ENCODE measurements around the gene XPO6. TPM values are rescaled to one million over a fixed set of nuclear protein-coding genes. Genes with fewer than 3 reads are reported as not detected.

The XPO6 gene
- total RNA-seq, 1 donor from 2014 or later, result 72.7 TPM

GRCh38 chr16:28090646-28091377 lies 121.0 kb downstream of the XPO6 start:
- H3K27ac ChIP-seq, result no peak overlapping the region
- no peak for DNase-seq (ENCODE audit: extremely low spot score in 2 of 2)
- no peak for TF ChIP-seq POLR2A (IDR thresholded peaks at IDR 0.05)
- TF ChIP-seq POLR2AphosphoS5 (IDR thresholded peaks at IDR 0.05; ENCODE audit: insufficient read depth in 1 of 2, low read depth in 1 of 2), result no peak
- no peak for TF ChIP-seq CTCF (IDR thresholded peaks at IDR 0.05)

GRCh38 chr16:28089992-28090365 lies 121.8 kb downstream of the XPO6 start:
- Histone ChIP-seq H3K27me3 (no peaks in the 10 kb centered on the region), H3K4me3 (no peak overlapping the region), H3K4me1 (no peaks in the 10 kb centered on the region), H3K27ac (no peak overlapping the region), H3K9me3 (no peaks in the 10 kb centered on the region), H3K36me3 (no peaks in the 10 kb centered on the region)
- DNase-seq (ENCODE audit: extremely low spot score in 2 of 2), result no peak
- intact Hi-C loops (cut with DNase I), result no loop called here
- TF ChIP-seq POLR2AphosphoS5 (IDR thresholded peaks at IDR 0.05; ENCODE audit: insufficient read depth in 1 of 2, low read depth in 1 of 2) (no peak), POLR2A (IDR thresholded peaks at IDR 0.05) (no peak), CTCF (IDR thresholded peaks at IDR 0.05) (no peak)

More at GRCh38 chr16:28090646-28091377, 121.0 kb downstream of the XPO6 start:
- Histone ChIP-seq H3K9me3 (no peaks in the 10 kb centered on the region), H3K27me3 (no peaks in the 10 kb centered on the region), H3K36me3 (no peaks in the 10 kb centered on the region), H3K4me3 (no peak overlapping the region), H3K4me1 (no peaks in the 10 kb centered on the region)
- intact Hi-C loops (cut with DNase I), result no loop called here

GRCh38 chr16:28089205-28089991 lies 122.4 kb downstream of the XPO6 start:
- H3K4me1 ChIP-seq, result no peaks in the 10 kb centered on the region
- no peaks in the 10 kb centered on the region for H3K36me3 ChIP-seq
- TF ChIP-seq CTCF (IDR thresholded peaks at IDR 0.05) (no peak), POLR2A (IDR thresholded peaks at IDR 0.05) (no peak), POLR2AphosphoS5 (IDR thresholded peaks at IDR 0.05; ENCODE audit: insufficient read depth in 1 of 2, low read depth in 1 of 2) (no peak)
- H3K9me3 ChIP-seq, result no peaks in the 10 kb centered on the region
- DNase-seq (ENCODE audit: extremely low spot score in 2 of 2), result no peak
- intact Hi-C loops (cut with DNase I), result no loop called here
- H3K4me3 ChIP-seq, result no peak overlapping the region
- no peak overlapping the region for H3K27ac ChIP-seq
- H3K27me3 ChIP-seq, result no peaks in the 10 kb centered on the region

GRCh38 chr16:28087675-28088300 lies 124.0 kb downstream of the XPO6 start:
- TF ChIP-seq POLR2A (IDR thresholded peaks at IDR 0.05), result no peak
- no peak for TF ChIP-seq CTCF (IDR thresholded peaks at IDR 0.05)
- TF ChIP-seq POLR2AphosphoS5 (IDR thresholded peaks at IDR 0.05; ENCODE audit: insufficient read depth in 1 of 2, low read depth in 1 of 2), result no peak
- intact Hi-C loops (cut with DNase I), result no loop called here
- Histone ChIP-seq H3K4me3 (no peak overlapping the region), H3K4me1 (peaks cover 7% of the 10 kb centered on the region), H3K27me3 (no peaks in the 10 kb centered on the region), H3K9me3 (no peaks in the 10 kb centered on the region), H3K27ac (no peak overlapping the region), H3K36me3 (no peaks in the 10 kb centered on the region)
- DNase-seq (ENCODE audit: extremely low spot score in 2 of 2), result no peak
